Activated CD4-positive, CD25-positive, alpha-beta regulatory T cell treated with anti-CD3 and anti-CD28 coated beads, Interleukin-2, amount 50 U/mL, for 16 hours (primary cell): ENCODE measurements around the gene NRP2.

Experiments used
- DNase-seq: peaks from one replicate; pipeline ENCODE4 v3.0.0-alpha.2; 2020; ENCODE audit warnings: low read depth, low spot score

Gene NRP2

GRCh38 chr2:205706769-205707381 lies 24.6 kb downstream of the NRP2 start:
- no peak for DNase-seq

GRCh38 chr2:205708231-205708631 lies 25.9 kb downstream of the NRP2 start:
- DNase-seq = no peak

GRCh38 chr2:205709319-205709718 lies 27.0 kb downstream of the NRP2 start:
- DNase-seq = no peak

GRCh38 chr2:205712508-205712907 lies 30.2 kb downstream of the NRP2 start:
- no peak for DNase-seq

GRCh38 chr2:205713086-205713485 lies 30.8 kb downstream of the NRP2 start:
- DNase-seq = no peak

GRCh38 chr2:205714058-205714776 lies 31.9 kb downstream of the NRP2 start:
- no peak for DNase-seq

- DNase-seq = no peak
Measured at GRCh38 chr2:205714789-205715720, 32.8 kb downstream of the NRP2 start.

GRCh38 chr2:205715831-205716525 lies 33.7 kb downstream of the NRP2 start:
- DNase-seq = no peak

- DNase-seq = no peak
Measured at GRCh38 chr2:205717175-205717846, 35.0 kb downstream of the NRP2 start.

- no peak for DNase-seq
Measured at GRCh38 chr2:205717999-205718398, 35.7 kb downstream of the NRP2 start.

- DNase-seq = no peak
Measured at GRCh38 chr2:205719847-205720246, 37.5 kb downstream of the NRP2 start.

GRCh38 chr2:205720451-205720902 lies 38.2 kb downstream of the NRP2 start:
- no peak for DNase-seq

GRCh38 chr2:205721057-205721449 lies 38.8 kb downstream of the NRP2 start:
- no peak for DNase-seq

GRCh38 chr2:205722283-205722918 lies 40.1 kb downstream of the NRP2 start:
- DNase-seq = no peak

- DNase-seq = no peak
Measured at GRCh38 chr2:205723179-205723578, 40.9 kb downstream of the NRP2 start.

- no peak for DNase-seq
Measured at GRCh38 chr2:205725059-205725458, 42.8 kb downstream of the NRP2 start.

- no peak for DNase-seq
Measured at GRCh38 chr2:205726506-205726905, 44.2 kb downstream of the NRP2 start.

GRCh38 chr2:205727174-205727573 lies 44.9 kb downstream of the NRP2 start:
- DNase-seq = no peak

- no peak for DNase-seq
Measured at GRCh38 chr2:205728366-205728765, 46.1 kb downstream of the NRP2 start.

- DNase-seq = no peak
Measured at GRCh38 chr2:205730191-205730590, 47.9 kb downstream of the NRP2 start.
